KOPT-K1 (cell line): ENCODE measurements around the gene RNPEPL1.
"Not testable (repeated sequence)": the region's sequence is repeated elsewhere in the genome, so short reads cannot be mapped to it uniquely, and the experiment has no call there.

Source experiments
- H3K27ac ChIP-seq: fragments of 200-600 bp; sonication (generic); 2 replicates; pipeline ENCODE4 v1.5.1; 2016; ENCODE audit warnings: antibody characterized with exemption, mild to moderate bottlenecking, low read depth, low read length; ENCODE audit not compliant: poor library complexity, severe bottlenecking
- H3K36me3 ChIP-seq: fragments of 200-600 bp; sonication (generic); 2 replicates; pipeline ENCODE4 v1.5.1; 2017; ENCODE audit warnings: antibody characterized with exemption, mild to moderate bottlenecking, low read length, moderate library complexity; ENCODE audit not compliant: insufficient read depth
- H3K9me3 ChIP-seq: fragments of 200-600 bp; sonication (generic); 2 replicates; pipeline ENCODE4 v1.5.1; 2017; ENCODE audit warnings: antibody characterized with exemption, low read length, mild to moderate bottlenecking; ENCODE audit not compliant: insufficient read depth, poor library complexity, severe bottlenecking

The RNPEPL1 gene

GRCh38 chr2:240604291-240604938 lies 36.1 kb downstream of the RNPEPL1 start:
- Histone ChIP-seq H3K36me3 (peaks cover 22% of the 10 kb centered on the region), H3K27ac (no peak overlapping the region), H3K9me3 (no peaks in the 10 kb centered on the region)

DNA sequence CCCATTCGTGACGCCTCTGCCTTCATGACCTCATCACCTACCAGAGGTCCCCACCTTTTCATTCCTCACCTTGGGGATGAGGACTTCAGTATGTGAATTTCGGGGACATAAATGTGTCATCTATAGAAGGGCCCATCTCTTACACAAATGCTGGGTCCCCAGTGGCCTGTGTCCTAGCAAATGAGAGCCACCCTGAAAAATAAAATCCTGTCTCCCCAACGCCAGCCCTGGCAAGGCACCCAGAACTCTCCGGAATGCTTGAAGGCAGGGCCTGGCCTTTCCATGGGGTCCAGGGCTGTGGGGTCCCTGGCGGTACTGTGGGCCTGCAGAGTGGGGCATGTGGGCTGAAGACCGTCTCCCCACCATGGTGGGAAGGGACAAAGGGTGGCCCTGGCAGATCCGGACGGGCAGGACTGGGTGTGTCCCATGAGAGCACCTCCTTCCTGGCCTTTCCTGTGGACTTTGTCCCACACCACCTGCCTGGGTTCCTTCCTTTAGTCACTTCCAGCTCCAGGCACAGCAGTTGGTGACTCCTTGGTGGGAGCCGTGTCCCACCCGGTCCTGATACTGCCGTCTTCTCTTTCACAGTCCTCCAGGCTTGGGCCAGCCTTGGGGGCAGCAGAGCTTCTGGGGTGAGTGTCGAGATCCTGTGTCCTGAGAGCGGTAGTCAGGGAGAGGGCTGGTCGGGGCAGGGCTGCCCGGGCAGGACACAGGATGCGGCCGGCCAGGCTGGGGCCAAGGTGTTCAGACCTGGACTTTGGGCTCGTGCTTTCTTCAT lies 36.8 kb downstream of the RNPEPL1 start:
- H3K36me3 ChIP-seq = peaks cover 15% of the 10 kb centered on the region
- no peaks in the 10 kb centered on the region for H3K9me3 ChIP-seq
- no peak overlapping the region for H3K27ac ChIP-seq

- no peaks in the 10 kb centered on the region for H3K9me3 ChIP-seq
- H3K36me3 ChIP-seq = peaks cover 12% of the 10 kb centered on the region
- H3K27ac ChIP-seq = no peak overlapping the region
These were observed 37.8 kb downstream of the RNPEPL1 start for GRCh38 chr2:240605867-240606743.

GRCh38 chr2:240611601-240612210 lies 43.4 kb downstream of the RNPEPL1 start:
- Histone ChIP-seq H3K36me3 (no peaks in the 10 kb centered on the region), H3K9me3 (peaks cover 5% of the 10 kb centered on the region), H3K27ac (no peak overlapping the region)

GRCh38 chr2:240613781-240614180 lies 45.5 kb downstream of the RNPEPL1 start:
- Histone ChIP-seq H3K27ac (no peak overlapping the region), H3K9me3 (peaks cover 22% of the 10 kb centered on the region), H3K36me3 (no peaks in the 10 kb centered on the region)

- H3K36me3 ChIP-seq = no peaks in the 10 kb centered on the region
- no peak overlapping the region for H3K27ac ChIP-seq
- H3K9me3 ChIP-seq = peaks cover 22% of the 10 kb centered on the region
These were observed 46.1 kb downstream of the RNPEPL1 start for GRCh38 chr2:240614391-240614790.

- H3K36me3 ChIP-seq = no peaks in the 10 kb centered on the region
- peaks cover 22% of the 10 kb centered on the region for H3K9me3 ChIP-seq
- H3K27ac ChIP-seq = no peak overlapping the region
These were observed 47.1 kb downstream of the RNPEPL1 start for GRCh38 chr2:240615396-240615795.

DNA sequence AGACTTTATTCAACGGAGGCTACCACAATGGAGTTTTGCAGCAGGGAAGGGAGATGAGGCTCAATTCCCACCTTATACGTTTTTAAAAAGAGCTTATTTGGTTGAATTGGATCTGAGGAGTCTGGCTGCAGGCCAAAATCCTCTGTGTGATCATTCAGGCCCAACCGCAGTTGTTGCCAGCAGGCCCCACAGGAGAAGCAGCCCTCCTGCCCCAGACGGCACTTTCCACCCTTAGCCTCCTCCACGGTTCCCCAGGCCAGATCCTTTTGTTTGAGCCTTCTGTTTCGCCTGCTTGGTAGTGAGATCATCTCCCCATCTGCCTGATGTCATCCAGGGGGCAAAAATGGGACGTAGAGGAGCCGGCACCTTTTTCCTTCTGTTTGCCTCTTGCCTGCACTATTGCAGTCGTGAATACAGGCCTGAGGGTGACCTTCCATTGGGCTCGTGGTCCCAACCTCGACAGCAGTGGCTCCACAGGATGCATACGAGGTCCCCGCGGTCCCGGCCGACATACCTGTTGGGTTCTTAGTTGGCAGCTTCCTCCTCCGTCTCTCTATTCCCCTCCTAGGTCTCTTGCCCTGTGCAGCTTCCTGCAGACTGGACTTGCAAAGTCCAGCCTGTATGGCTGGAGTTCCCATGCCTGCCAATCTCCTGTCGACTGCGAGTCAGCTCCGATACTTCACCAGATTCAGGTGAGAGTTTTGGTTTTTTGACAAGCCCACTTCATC lies 47.7 kb downstream of the RNPEPL1 start:
- Histone ChIP-seq H3K36me3 (no peaks in the 10 kb centered on the region), H3K9me3 (peaks cover 22% of the 10 kb centered on the region), H3K27ac (no peak overlapping the region)

GRCh38 chr2:240616860-240617666 lies 48.8 kb downstream of the RNPEPL1 start:
- peaks cover 22% of the 10 kb centered on the region for H3K9me3 ChIP-seq
- H3K27ac ChIP-seq, H3K36me3 ChIP-seq: not testable (repeated sequence)

DNA sequence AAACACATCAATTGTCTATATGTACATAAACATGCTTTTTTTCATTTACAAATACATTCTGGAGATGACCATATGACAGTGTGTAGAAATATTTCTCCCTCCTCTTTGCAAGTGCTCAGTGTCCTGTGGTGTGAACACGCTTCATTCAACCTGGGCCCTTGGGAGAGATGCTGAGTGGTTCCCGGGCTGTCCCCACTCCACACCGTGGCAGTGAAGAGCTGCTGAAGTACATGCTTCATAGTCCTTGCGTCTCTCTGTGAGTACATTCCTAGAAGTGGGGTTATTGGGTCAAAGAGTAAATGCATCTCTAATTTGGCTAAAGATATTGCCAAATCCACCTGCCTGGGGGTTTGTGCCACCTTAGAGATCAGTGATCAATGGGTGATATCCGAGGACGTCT lies 50.5 kb downstream of the RNPEPL1 start:
- Histone ChIP-seq H3K9me3 (peaks cover 22% of the 10 kb centered on the region), H3K27ac (no peak overlapping the region), H3K36me3 (no peaks in the 10 kb centered on the region)

DNA sequence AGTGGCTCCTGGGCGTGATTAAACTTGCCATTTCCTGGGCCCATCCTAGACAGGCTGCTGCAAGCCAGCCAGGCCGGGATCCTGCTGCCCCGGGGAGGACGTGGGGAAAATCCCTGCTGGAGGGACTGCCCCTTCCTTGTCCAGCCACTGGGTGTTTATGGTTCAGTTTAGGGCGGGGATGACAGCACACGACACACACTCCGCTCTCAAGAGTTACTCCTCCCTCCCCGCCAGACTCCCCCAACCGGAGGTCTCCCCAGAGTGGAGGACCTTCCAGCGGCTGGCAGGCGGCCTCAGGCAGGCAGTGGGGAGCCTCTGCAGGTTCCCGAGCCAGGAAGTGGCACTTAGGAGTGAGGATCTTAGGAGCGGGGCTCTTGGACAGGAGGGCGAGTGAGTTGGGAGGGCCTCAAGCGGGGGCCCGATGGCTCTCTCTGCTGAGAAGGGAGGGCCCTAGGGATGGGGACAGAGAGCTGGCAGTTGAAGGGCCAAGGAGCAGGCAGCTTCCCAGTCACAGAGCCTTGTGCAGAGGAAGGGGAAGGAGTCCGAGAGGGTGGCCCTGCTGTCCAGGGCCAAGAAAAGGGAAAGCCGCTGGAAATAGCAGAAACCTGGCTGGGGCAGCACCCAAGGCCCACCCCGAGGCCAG lies 51.3 kb downstream of the RNPEPL1 start:
- H3K36me3 ChIP-seq = no peaks in the 10 kb centered on the region
- H3K27ac ChIP-seq = no peak overlapping the region

GRCh38 chr2:240620149-240620731 lies 52.0 kb downstream of the RNPEPL1 start:
- Histone ChIP-seq H3K9me3 (peaks cover 22% of the 10 kb centered on the region), H3K36me3 (no peaks in the 10 kb centered on the region), H3K27ac (no peak overlapping the region)

More for the DNA sequence above, 51.3 kb downstream of the RNPEPL1 start:
- peaks cover 22% of the 10 kb centered on the region for H3K9me3 ChIP-seq

- Histone ChIP-seq H3K36me3 (no peaks in the 10 kb centered on the region), H3K27ac (no peak overlapping the region), H3K9me3 (peaks cover 22% of the 10 kb centered on the region)
These were observed 52.6 kb downstream of the RNPEPL1 start for GRCh38 chr2:240620859-240621258.
